Liver (tissue), 9 donors: Measurements from ENCODE around the gene PPARD. TPM values are rescaled to one million over a fixed set of nuclear protein-coding genes. Genes with fewer than 3 reads are reported as not detected.

Experiments
- DNase-seq: peaks from one replicate; pipeline ENCODE4 v3.0.0-alpha.2; 2017; ENCODE audit warnings: low spot score
- H3K27ac ChIP-seq, 2 donors: one replicate each; pipeline ENCODE4 v1.7.0; 2013; ENCODE audit warnings: inconsistent platforms in 2 of 2, low read length in 2 of 2, control low read depth in 1 of 2, low read depth in 1 of 2, mild to moderate bottlenecking in 1 of 2
- H3K27me3 ChIP-seq, 4 donors: one replicate each; pipeline versions ENCODE4 v1.6.1 to v1.7.0; 2013; ENCODE audit warnings: low read length in 3 of 4, inconsistent platforms in 1 of 4, mild to moderate bottlenecking in 1 of 4, moderate library complexity in 1 of 4; ENCODE audit not compliant: control insufficient read depth in 4 of 4, insufficient read depth in 4 of 4
- H3K36me3 ChIP-seq, 4 donors: one replicate each; pipeline versions ENCODE4 v1.6.1 to v1.7.0; 2013; ENCODE audit warnings: low read length in 3 of 4, mild to moderate bottlenecking in 3 of 4, low read depth in 1 of 4, moderate library complexity in 1 of 4; ENCODE audit not compliant: control insufficient read depth in 4 of 4, insufficient read depth in 3 of 4
- H3K4me1 ChIP-seq, 4 donors: one replicate each; pipeline versions ENCODE4 v1.6.1 to v1.7.0; 2013; ENCODE audit warnings: low read length in 3 of 4, mild to moderate bottlenecking in 3 of 4, moderate library complexity in 1 of 4; ENCODE audit not compliant: control insufficient read depth in 4 of 4, insufficient read depth in 4 of 4
- H3K4me3 ChIP-seq, 3 donors: one replicate each; pipeline versions ENCODE4 v1.6.1 to v1.7.0; 2013; ENCODE audit warnings: low read length in 3 of 3, control low read depth in 1 of 3, low read depth in 1 of 3, mild to moderate bottlenecking in 1 of 3
- H3K9ac ChIP-seq, 2 donors: one replicate each; pipeline ENCODE4 v1.7.0; 2013; ENCODE audit warnings: low read length in 2 of 2, mild to moderate bottlenecking in 2 of 2, moderate library complexity in 2 of 2, control low read depth in 1 of 2, low read depth in 1 of 2
- H3K9me3 ChIP-seq, 4 donors: one replicate each; pipeline versions ENCODE4 v1.6.1 to v1.7.0; 2013; ENCODE audit warnings: low read length in 3 of 4; ENCODE audit not compliant: control insufficient read depth in 4 of 4
- EGR1 ChIP-seq, 2 donors: IDR thresholded peaks; 2 replicates each; pipeline ENCODE4 v1.6.1; 2016 to 2018; ENCODE audit warnings: antibody characterized with exemption in 2 of 2, low read depth in 2 of 2
- FOXA2 ChIP-seq: IDR thresholded peaks from 2 replicates; pipeline ENCODE4 v1.6.1; 2016; ENCODE audit warnings: antibody characterized with exemption
- GABPA ChIP-seq, 2 donors: IDR thresholded peaks in 1 of 2; conservative IDR thresholded peaks in 1 of 2; 2 replicates each; pipeline ENCODE4 v1.6.1; 2016; ENCODE audit warnings: antibody characterized with exemption in 2 of 2, mild to moderate bottlenecking in 1 of 2, moderate library complexity in 1 of 2
- HNF4A ChIP-seq, 2 donors: conservative IDR thresholded peaks; 2 replicates each; pipeline ENCODE4 v1.6.1; 2016; ENCODE audit warnings: antibody characterized with exemption in 2 of 2, mild to moderate bottlenecking in 2 of 2
- HNF4G ChIP-seq: IDR thresholded peaks from 2 replicates; pipeline ENCODE4 v1.6.1; 2016; ENCODE audit warnings: antibody characterized with exemption
- JUND ChIP-seq, 2 donors: IDR thresholded peaks; 2 replicates each; pipeline ENCODE4 v1.6.1; 2016; ENCODE audit warnings: antibody characterized with exemption in 2 of 2
- NR2F2 ChIP-seq: IDR thresholded peaks from 2 replicates; pipeline ENCODE4 v1.6.1; 2016; ENCODE audit warnings: antibody characterized with exemption
- RAD21 ChIP-seq, 2 donors: IDR thresholded peaks; 2 replicates each; pipeline ENCODE4 v1.6.1; 2016; ENCODE audit warnings: antibody characterized with exemption in 2 of 2, mild to moderate bottlenecking in 2 of 2
- RXRA ChIP-seq, 2 donors: IDR thresholded peaks; 2 replicates each; pipeline ENCODE4 v1.6.1; 2017 to 2018; ENCODE audit warnings: antibody characterized with exemption in 2 of 2, mild to moderate bottlenecking in 1 of 2
- TAF1 ChIP-seq: conservative IDR thresholded peaks from 2 replicates; pipeline ENCODE4 v1.6.1; 2016; ENCODE audit warnings: antibody characterized with exemption, mild to moderate bottlenecking
- YY1 ChIP-seq: IDR thresholded peaks from 2 replicates; pipeline ENCODE4 v1.6.1; 2016; ENCODE audit warnings: antibody characterized with exemption, mild to moderate bottlenecking
- WGBS: extraction: QIAGEN DNeasy Blood & Tissue Kit; methylation state at CpG from one replicate; pipeline ENCODE4 v1.1.7; 2013; 5-methylcytosine and 5-hydroxymethylcytosine counted together
- polyA plus RNA-seq, 2 donors: library from polyadenylated mRNA; stranded (reverse) in 1 of 2; unstranded in 1 of 2; fragments of 200-250 nt in 1 of 2; fragments of >200 nt in 1 of 2; fragmentation: Nextera tagmentation in 1 of 2; extraction: Ambion mirVana in 1 of 2; gene quantifications; one replicate each; pipeline versions ENCODE4 v1.2.1 to v1.2.3, GENCODE V29; 2013 to 2015
- total RNA-seq, 2 donors: library from RNA; depleted of rRNA; stranded (reverse); fragments of >200 nt; gene quantifications; one replicate each; pipeline ENCODE4 v1.2.3, GENCODE V29; 2014
- TF ChIP-seq, protein P1 (sequence below): IDR thresholded peaks from 2 replicates; pipeline ENCODE4 v1.6.1; 2016; ENCODE audit warnings: antibody characterized with exemption
- TF ChIP-seq, protein P2 (sequence below): fragments of 150-350 bp; IDR thresholded peaks from 2 replicates; pipeline ENCODE4 v1.5.1; 2017; ENCODE audit warnings: improper control_type of control experiment, low read depth, low read length; ENCODE audit not compliant: missing input control
- TF ChIP-seq, protein P3 (sequence below): IDR thresholded peaks from 2 replicates; pipeline ENCODE4 v1.6.1; 2016; ENCODE audit warnings: antibody characterized with exemption
- TF ChIP-seq, protein P4 (sequence below): IDR thresholded peaks from 2 replicates; pipeline ENCODE4 v1.6.1; 2016; ENCODE audit warnings: antibody characterized with exemption, mild to moderate bottlenecking
- TF ChIP-seq, protein P5 (sequence below): IDR thresholded peaks from 2 replicates; pipeline ENCODE4 v1.6.1; 2016; ENCODE audit warnings: antibody characterized with exemption
- donor health status: healthy.
- donor health status: healthy.
- donor health status: healthy.
- donor health status: healthy.
- donor health status: healthy.

PPARD gene
- total and polyA plus RNA-seq, 4 donors, result 2.1 to 7.8 (median 5.1) TPM

DNA sequence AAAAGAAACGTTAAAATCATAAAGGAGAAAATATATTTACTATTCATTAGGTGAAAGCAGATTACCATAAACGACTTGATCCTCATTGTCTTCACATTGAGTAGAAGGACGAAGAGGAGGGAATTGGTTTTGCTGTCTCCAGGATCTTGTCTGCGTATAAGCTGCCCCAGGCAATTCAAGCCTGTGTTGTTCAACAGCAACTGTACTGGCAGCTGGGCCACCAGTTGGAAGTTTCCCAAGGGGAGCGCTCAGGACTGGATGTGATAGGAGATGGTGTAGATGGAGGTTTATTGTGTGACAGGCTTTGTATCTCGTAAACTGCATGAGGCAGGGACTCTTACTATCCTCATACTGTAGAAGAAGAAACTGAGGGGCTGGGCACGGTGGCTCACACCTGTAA lies 105.8 kb downstream of the PPARD start:
- H3K4me1 ChIP-seq, result peaks cover 5 to 14% (median 11%) of the 10 kb centered on the region in 4 donors
- DNase-seq, result no peak
- TF ChIP-seq JUND (IDR thresholded peaks at IDR 0.05), result no peak
- TF ChIP-seq NR2F2, result no peak
- no peak for TF ChIP-seq HNF4G
- TF ChIP-seq RAD21 (IDR thresholded peaks at IDR 0.05), result no peak
- no peak for TF ChIP-seq YY1
- TF ChIP-seq, protein P1, sequence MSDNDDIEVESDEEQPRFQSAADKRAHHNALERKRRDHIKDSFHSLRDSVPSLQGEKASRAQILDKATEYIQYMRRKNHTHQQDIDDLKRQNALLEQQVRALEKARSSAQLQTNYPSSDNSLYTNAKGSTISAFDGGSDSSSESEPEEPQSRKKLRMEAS, result no peak
- TF ChIP-seq, protein P2, sequence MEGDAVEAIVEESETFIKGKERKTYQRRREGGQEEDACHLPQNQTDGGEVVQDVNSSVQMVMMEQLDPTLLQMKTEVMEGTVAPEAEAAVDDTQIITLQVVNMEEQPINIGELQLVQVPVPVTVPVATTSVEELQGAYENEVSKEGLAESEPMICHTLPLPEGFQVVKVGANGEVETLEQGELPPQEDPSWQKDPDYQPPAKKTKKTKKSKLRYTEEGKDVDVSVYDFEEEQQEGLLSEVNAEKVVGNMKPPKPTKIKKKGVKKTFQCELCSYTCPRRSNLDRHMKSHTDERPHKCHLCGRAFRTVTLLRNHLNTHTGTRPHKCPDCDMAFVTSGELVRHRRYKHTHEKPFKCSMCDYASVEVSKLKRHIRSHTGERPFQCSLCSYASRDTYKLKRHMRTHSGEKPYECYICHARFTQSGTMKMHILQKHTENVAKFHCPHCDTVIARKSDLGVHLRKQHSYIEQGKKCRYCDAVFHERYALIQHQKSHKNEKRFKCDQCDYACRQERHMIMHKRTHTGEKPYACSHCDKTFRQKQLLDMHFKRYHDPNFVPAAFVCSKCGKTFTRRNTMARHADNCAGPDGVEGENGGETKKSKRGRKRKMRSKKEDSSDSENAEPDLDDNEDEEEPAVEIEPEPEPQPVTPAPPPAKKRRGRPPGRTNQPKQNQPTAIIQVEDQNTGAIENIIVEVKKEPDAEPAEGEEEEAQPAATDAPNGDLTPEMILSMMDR, result no peak
- TF ChIP-seq, protein P3, sequence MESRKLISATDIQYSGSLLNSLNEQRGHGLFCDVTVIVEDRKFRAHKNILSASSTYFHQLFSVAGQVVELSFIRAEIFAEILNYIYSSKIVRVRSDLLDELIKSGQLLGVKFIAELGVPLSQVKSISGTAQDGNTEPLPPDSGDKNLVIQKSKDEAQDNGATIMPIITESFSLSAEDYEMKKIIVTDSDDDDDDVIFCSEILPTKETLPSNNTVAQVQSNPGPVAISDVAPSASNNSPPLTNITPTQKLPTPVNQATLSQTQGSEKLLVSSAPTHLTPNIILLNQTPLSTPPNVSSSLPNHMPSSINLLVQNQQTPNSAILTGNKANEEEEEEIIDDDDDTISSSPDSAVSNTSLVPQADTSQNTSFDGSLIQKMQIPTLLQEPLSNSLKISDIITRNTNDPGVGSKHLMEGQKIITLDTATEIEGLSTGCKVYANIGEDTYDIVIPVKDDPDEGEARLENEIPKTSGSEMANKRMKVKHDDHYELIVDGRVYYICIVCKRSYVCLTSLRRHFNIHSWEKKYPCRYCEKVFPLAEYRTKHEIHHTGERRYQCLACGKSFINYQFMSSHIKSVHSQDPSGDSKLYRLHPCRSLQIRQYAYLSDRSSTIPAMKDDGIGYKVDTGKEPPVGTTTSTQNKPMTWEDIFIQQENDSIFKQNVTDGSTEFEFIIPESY, result no peak
- no peak for TF ChIP-seq FOXA2
- TF ChIP-seq HNF4A (conservative IDR thresholded peaks at IDR 0.05), result no peak
- TF ChIP-seq GABPA (IDR thresholded peaks at IDR 0.05 in 1 of 2, conservative IDR thresholded peaks at IDR 0.05 in 1 of 2), result no peak
- no peak for TF ChIP-seq RXRA (IDR thresholded peaks at IDR 0.05)
- TF ChIP-seq, protein P4, sequence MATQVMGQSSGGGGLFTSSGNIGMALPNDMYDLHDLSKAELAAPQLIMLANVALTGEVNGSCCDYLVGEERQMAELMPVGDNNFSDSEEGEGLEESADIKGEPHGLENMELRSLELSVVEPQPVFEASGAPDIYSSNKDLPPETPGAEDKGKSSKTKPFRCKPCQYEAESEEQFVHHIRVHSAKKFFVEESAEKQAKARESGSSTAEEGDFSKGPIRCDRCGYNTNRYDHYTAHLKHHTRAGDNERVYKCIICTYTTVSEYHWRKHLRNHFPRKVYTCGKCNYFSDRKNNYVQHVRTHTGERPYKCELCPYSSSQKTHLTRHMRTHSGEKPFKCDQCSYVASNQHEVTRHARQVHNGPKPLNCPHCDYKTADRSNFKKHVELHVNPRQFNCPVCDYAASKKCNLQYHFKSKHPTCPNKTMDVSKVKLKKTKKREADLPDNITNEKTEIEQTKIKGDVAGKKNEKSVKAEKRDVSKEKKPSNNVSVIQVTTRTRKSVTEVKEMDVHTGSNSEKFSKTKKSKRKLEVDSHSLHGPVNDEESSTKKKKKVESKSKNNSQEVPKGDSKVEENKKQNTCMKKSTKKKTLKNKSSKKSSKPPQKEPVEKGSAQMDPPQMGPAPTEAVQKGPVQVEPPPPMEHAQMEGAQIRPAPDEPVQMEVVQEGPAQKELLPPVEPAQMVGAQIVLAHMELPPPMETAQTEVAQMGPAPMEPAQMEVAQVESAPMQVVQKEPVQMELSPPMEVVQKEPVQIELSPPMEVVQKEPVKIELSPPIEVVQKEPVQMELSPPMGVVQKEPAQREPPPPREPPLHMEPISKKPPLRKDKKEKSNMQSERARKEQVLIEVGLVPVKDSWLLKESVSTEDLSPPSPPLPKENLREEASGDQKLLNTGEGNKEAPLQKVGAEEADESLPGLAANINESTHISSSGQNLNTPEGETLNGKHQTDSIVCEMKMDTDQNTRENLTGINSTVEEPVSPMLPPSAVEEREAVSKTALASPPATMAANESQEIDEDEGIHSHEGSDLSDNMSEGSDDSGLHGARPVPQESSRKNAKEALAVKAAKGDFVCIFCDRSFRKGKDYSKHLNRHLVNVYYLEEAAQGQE, result no peak
- TF ChIP-seq EGR1 (IDR thresholded peaks at IDR 0.05; ENCODE audit: low read depth in 2 of 2), result no peak
- TF ChIP-seq, protein P5, sequence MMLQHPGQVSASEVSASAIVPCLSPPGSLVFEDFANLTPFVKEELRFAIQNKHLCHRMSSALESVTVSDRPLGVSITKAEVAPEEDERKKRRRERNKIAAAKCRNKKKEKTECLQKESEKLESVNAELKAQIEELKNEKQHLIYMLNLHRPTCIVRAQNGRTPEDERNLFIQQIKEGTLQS, result no peak
- TF ChIP-seq TAF1, result no peak
- no peak overlapping the region for H3K27ac ChIP-seq
- WGBS, result 79% methylated on average over 7 of the region's 7 CpGs
- H3K9me3 ChIP-seq, result no peaks in the 10 kb centered on the region
- H3K36me3 ChIP-seq, result no peaks in the 10 kb centered on the region
- H3K9ac ChIP-seq, result no peak overlapping the region
- no peak overlapping the region for H3K4me3 ChIP-seq
- no peaks in the 10 kb centered on the region for H3K27me3 ChIP-seq
